Heart left ventricle (tissue), 16 donors: Measurements from ENCODE around the gene APLP2. TPM values are rescaled to one million over a fixed set of nuclear protein-coding genes. Genes with fewer than 3 reads are reported as not detected.

Source experiments
- ATAC-seq, 4 donors: fragments of 200-7000 bp; cut with Tn5 transposase; one replicate each; pipeline ENCODE4 v1.9.1; 2020 to 2022; ENCODE audit warnings: moderate library complexity in 4 of 4, mild to moderate bottlenecking in 3 of 4, moderate number of reproducible peaks in 1 of 4
- DNase-seq, 5 donors: peaks; one replicate each; pipeline ENCODE4 v3.0.0-alpha.2; 2020
- H3K27ac ChIP-seq, 12 donors: fragments of 200-600 bp; sonication (generic) in 4 of 12; one replicate each; pipeline versions ENCODE4 v1.5.0 to v1.8.0; 2016 to 2022; ENCODE audit warnings: mild to moderate bottlenecking in 2 of 12
- H3K27me3 ChIP-seq, 9 donors: fragments of 200-600 bp; sonication (generic) in 2 of 9; one replicate each; pipeline versions ENCODE4 v1.5.1 to v1.8.0; 2016 to 2022; ENCODE audit warnings: mild to moderate bottlenecking in 3 of 9
- H3K36me3 ChIP-seq, 9 donors: fragments of 200-600 bp; sonication (generic) in 2 of 9; one replicate each; pipeline versions ENCODE4 v1.5.0 to v1.8.0; 2018 to 2022; ENCODE audit warnings: mild to moderate bottlenecking in 2 of 9
- H3K4me1 ChIP-seq, 12 donors: fragments of 200-600 bp; sonication (generic) in 4 of 12; one replicate each; pipeline versions ENCODE4 v1.5.0 to v1.8.0; 2016 to 2022; ENCODE audit warnings: mild to moderate bottlenecking in 3 of 12
- H3K4me3 ChIP-seq, 12 donors: fragments of 200-600 bp; sonication (generic) in 4 of 12; one replicate each; pipeline versions ENCODE4 v1.5.0 to v1.8.0; 2017 to 2022; ENCODE audit warnings: mild to moderate bottlenecking in 9 of 12, moderate library complexity in 4 of 12
- H3K9me3 ChIP-seq, 12 donors: fragments of 200-600 bp; sonication (generic) in 4 of 12; one replicate each; pipeline versions ENCODE4 v1.5.0 to v1.8.0; 2016 to 2022; ENCODE audit warnings: mild to moderate bottlenecking in 1 of 12
- CTCF ChIP-seq, 12 donors: fragments of 200-600 bp; sonication (generic) in 4 of 12; IDR thresholded peaks; one replicate each; pipeline versions ENCODE4 v1.5.0 to v1.8.0; 2018 to 2022; ENCODE audit warnings: antibody characterized with exemption in 12 of 12, mild to moderate bottlenecking in 5 of 12
- POLR2A ChIP-seq, 2 donors: fragments of 450-650 bp; IDR thresholded peaks; one replicate each; pipeline ENCODE4 v1.6.1; 2017; ENCODE audit warnings: antibody characterized with exemption in 2 of 2, mild to moderate bottlenecking in 2 of 2, moderate library complexity in 2 of 2
- WGBS, 4 donors: extraction: QIAGEN DNeasy Blood & Tissue Kit in 2 of 4; methylation state at CpG; one replicate each; pipeline versions ENCODE4 v1.1.5 to v1.1.7; 2013 to 2018; 5-methylcytosine and 5-hydroxymethylcytosine counted together
- intact Hi-C, 10 donors: fragments of 100-400 bp; cut with DNase I; formaldehyde crosslinking; loops; one replicate each; pipeline versions ENCODE4 v1.11.1 to v1.14.2; 2022
- polyA plus RNA-seq, 2 donors: library from polyadenylated mRNA; stranded (reverse); fragments of 200-250 nt; gene quantifications; one replicate each; pipeline ENCODE4 v1.2.3, GENCODE V29; 2013
- total RNA-seq, 9 donors: library from RNA; depleted of rRNA in 2 of 9; stranded (reverse); fragments of >200 nt in 2 of 9; fragmentation: NEBNext Ultra II Directional in 3 of 9; extraction: Animal tissue kit (Norgen Biotek cat#: 25700) in 3 of 9; gene quantifications; one replicate each; pipeline versions ENCODE4 v1.1.0 to v1.2.4, GENCODE V29; 2016 to 2023
- donor health status: ischemic (EF 13 %, LVEDD 7.1; RV severe dilation, severe dysfunction).
- donor health status: healthy with polysubstance abuse.
- donor health status: DM: no; HTN: yes; CAD: no.
- donor health status: DM: no; HTN: no; CAD: no.
- donor health status: ischemic (EF 25% LVEDD 6.9; RV normal size, moderate dysfunction).
- donor health status: ischemic (EF 25% LVEDD 5.7; RV mildly dilated, moderate dysfunction).
- donor health status: healthy.
- donor health status: DM: yes; HTN: yes; CAD: no.
- donor health status: ischemic (EF 35%, LVEDD 5.7; RV mildly dilated, moderate dysfunction).
- donor health status: nonischemic (EF 11% LVEDD 7.7; RV severe dilation, severe dysfunction).
- donor health status: DM: yes; HTN: yes; CAD: no.
- donor health status: PGD.
- donor health status: ischemic (EF 29% LVEDD 5.4; RV normal size, mild dysfunction).
- donor health status: nonischemic (EF 23%, LVEDD 6.1; RV moderate dilation, normal function).

The APLP2 gene
- total and polyA plus RNA-seq, 11 donors, result 121 to 423 (median 325) TPM

- no peak overlapping the region for H3K27ac ChIP-seq
- peaks cover 0 to 43% (median 39%) of the 10 kb centered on the region in 9 donors for H3K36me3 ChIP-seq
- 85 to 93% (median 91%) methylated on average over 7 of the region's 7 CpGs for WGBS, 4 donors
- no peaks in the 10 kb centered on the region for H3K9me3 ChIP-seq
- H3K4me3 ChIP-seq, result no peak overlapping the region
- ATAC-seq (no peak), DNase-seq (no peak)
- H3K27me3 ChIP-seq, result no peaks in the 10 kb centered on the region
- H3K4me1 ChIP-seq, result peaks cover 0 to 26% (median 5%) of the 10 kb centered on the region in 12 donors
- intact Hi-C loops, result no loop called here
- TF ChIP-seq CTCF (IDR thresholded peaks at IDR 0.05) (no peak), POLR2A (IDR thresholded peaks at IDR 0.05) (no peak)
Measured at GRCh38 chr11:130110339-130111108, 40.8 kb downstream of the APLP2 start.

DNA sequence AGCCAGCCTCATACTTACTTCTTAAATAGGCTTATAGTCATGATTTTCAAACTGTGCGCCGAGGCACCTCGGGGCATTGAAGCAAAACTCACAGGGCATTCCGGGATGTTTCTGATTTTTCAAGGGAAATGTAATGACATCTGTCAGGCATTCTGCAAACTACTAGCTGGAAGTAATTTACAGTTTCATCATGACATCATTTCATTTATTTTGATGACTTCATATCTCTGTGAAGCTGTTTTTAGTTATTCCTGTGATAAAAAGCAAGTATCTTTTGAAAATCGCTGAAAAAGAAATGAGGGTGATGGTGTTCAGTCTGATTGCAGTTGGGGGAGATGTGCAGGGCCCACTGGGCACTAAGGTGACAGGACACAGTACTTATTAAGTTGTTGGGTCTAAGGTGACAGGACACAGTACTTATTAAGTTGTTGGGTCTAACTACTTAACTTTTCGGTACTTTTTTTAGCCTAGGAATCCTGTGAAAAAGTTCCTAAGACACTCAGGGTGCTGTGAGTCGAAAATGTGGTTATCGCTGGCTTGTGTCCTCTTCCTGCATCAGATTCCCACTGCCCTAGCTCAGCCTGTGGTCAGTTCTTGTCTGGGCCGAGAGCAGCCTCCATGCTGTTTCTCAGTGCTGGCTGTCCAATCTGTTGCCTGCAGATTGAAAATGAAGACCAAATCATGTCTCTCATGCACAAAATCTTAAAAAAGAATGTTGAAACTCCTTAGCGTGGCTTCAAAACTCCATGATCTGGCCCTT is 42.6 kb downstream of the APLP2 start:
- Histone ChIP-seq H3K4me1 (peaks cover 0 to 22% (median 8%) of the 10 kb centered on the region in 12 donors), H3K9me3 (no peaks in the 10 kb centered on the region), H3K4me3 (no peak overlapping the region), H3K36me3 (peaks cover 0 to 53% (median 42%) of the 10 kb centered on the region in 9 donors), H3K27me3 (no peaks in the 10 kb centered on the region), H3K27ac (no peak overlapping the region)
- ATAC-seq (no peak), DNase-seq (no peak)
- 92 to 95% (median 94%) methylated on average over 10 of the region's 10 CpGs for WGBS, 4 donors
- TF ChIP-seq POLR2A (IDR thresholded peaks at IDR 0.05), result no peak
- no peak for TF ChIP-seq CTCF (IDR thresholded peaks at IDR 0.05)
- intact Hi-C loops, result no loop called here

DNA sequence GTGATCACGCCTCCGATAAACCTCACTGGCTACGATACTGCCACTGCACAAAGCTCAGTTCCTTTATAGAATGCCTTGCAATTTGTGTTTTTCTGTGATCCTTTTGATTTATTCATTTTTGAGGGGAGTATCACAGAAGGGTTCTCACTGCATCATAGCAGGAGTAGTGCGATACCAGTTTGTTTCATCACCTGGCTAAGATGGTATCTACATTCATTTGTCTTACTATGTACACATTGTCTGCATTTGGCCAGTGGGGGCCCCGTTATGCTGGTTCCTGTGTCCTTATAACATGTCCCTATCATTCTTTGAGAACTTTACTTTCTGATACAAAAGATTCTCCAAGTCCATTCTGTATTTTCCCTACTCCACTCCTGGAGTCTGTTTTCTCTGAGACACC is 44.6 kb downstream of the APLP2 start:
- peaks cover 0 to 53% (median 42%) of the 10 kb centered on the region in 9 donors for H3K36me3 ChIP-seq
- no peak overlapping the region for H3K4me3 ChIP-seq
- TF ChIP-seq POLR2A (IDR thresholded peaks at IDR 0.05) (no peak), CTCF (IDR thresholded peaks at IDR 0.05) (no peak)
- H3K9me3 ChIP-seq, result no peaks in the 10 kb centered on the region
- 95 to 98% (median 96%) methylated on average over 5 of the region's 5 CpGs for WGBS, 4 donors
- no peaks in the 10 kb centered on the region for H3K27me3 ChIP-seq
- no peak for ATAC-seq
- intact Hi-C loops, result no loop called here
- H3K4me1 ChIP-seq, result peaks cover 0 to 38% (median 11%) of the 10 kb centered on the region in 12 donors
- H3K27ac ChIP-seq, result no peak overlapping the region
- no peak for DNase-seq

GRCh38 chr11:130114726-130115125 is 45.0 kb downstream of the APLP2 start:
- Histone ChIP-seq H3K27ac (no peak overlapping the region), H3K4me1 (peaks cover 0 to 38% (median 13%) of the 10 kb centered on the region in 12 donors), H3K36me3 (peaks cover 0 to 50% (median 41%) of the 10 kb centered on the region in 9 donors), H3K9me3 (no peaks in the 10 kb centered on the region), H3K27me3 (no peaks in the 10 kb centered on the region), H3K4me3 (no peak overlapping the region)
- WGBS, 4 donors, result 92 to 95% (median 93%) methylated on average over 4 of the region's 4 CpGs
- no peak for TF ChIP-seq POLR2A (IDR thresholded peaks at IDR 0.05)
- TF ChIP-seq CTCF (IDR thresholded peaks at IDR 0.05), result no peak
- intact Hi-C loops, result no loop called here
- no peak for ATAC-seq
- no peak for DNase-seq
